Erythroblast (primary cell): ENCODE data around the gene RYR2.

Experiments
- GATA1 ChIP-seq: IDR thresholded peaks from 2 replicates; pipeline ENCODE4 v1.6.1; 2011; ENCODE audit warnings: low read depth, mild to moderate bottlenecking, control low read depth, low read length, moderate library complexity
- POLR2A ChIP-seq: IDR thresholded peaks from 2 replicates; pipeline ENCODE4 v1.6.1; 2011; ENCODE audit warnings: mild to moderate bottlenecking, low read length

DNA sequence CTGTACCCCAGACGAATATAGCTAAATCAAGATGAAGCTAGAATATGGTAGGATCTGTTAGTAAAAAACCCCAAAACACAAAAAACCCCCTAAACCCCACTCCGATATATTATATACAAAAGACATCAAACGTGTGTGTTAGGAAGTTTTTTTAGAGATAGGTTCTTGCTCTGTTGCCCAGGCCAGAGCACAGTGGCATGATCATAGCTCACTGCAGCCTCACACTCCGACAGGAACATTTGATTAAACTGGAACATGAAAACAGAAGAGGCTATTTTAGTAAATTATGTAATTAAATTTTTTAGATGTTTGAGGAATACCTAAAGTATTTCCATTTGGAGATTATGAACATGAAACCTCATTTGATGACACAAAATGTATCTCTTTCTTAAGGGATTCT, 8.2 kb upstream of the RYR2 start:
- TF ChIP-seq POLR2A (no peak), GATA1 (no peak)
